HG03025 (cell line): ENCODE results near the gene AATF.

Experiments used
- ATAC-seq: cut with Tn5 transposase; IDR thresholded peaks from one replicate; pipeline ENCODE4 v1.9.1; 2021; ENCODE audit warnings: mild to moderate bottlenecking, moderate library complexity; ENCODE audit not compliant: unreplicated experiment, low FRiP score

AATF gene

GRCh38 chr17:36948717-36949460 lies at the start of gene AATF:
AATF (plus strand) TSS chr17:36948954; CDS start chr17:36949126, 172 bp downstream.
- peak; percentile 92 for ATAC-seq

- ATAC-seq = no peak
Observed at GRCh38 chr17:36899250-36900159, 49.2 kb upstream of the AATF start.

GRCh38 chr17:36900160-36900512 lies 48.6 kb upstream of the AATF start:
- no peak for ATAC-seq

- no peak for ATAC-seq
Observed at GRCh38 chr17:36901506-36901905, 47.2 kb upstream of the AATF start.

- ATAC-seq = no peak
Observed at GRCh38 chr17:36907407-36907806, 41.3 kb upstream of the AATF start.

GRCh38 chr17:36910513-36910912 lies 38.2 kb upstream of the AATF start:
- no peak for ATAC-seq

- no peak for ATAC-seq
Observed at GRCh38 chr17:36911001-36911400, 37.8 kb upstream of the AATF start.

- ATAC-seq = no peak
Observed at GRCh38 chr17:36913132-36913531, 35.6 kb upstream of the AATF start.

- ATAC-seq = no peak
Observed at GRCh38 chr17:36918211-36918691, 30.5 kb upstream of the AATF start.

- ATAC-seq = no peak
Observed at GRCh38 chr17:36919407-36919968, 29.3 kb upstream of the AATF start.

- ATAC-seq = no peak
Observed at GRCh38 chr17:36920032-36921005, 28.4 kb upstream of the AATF start.

GRCh38 chr17:36921095-36921851 lies 27.5 kb upstream of the AATF start:
- no peak for ATAC-seq

- ATAC-seq = no peak
Observed at GRCh38 chr17:36922175-36922574, 26.6 kb upstream of the AATF start.

GRCh38 chr17:36923814-36924221 lies 24.9 kb upstream of the AATF start:
- ATAC-seq = no peak

- ATAC-seq = no peak
Observed at GRCh38 chr17:36926226-36926625, 22.5 kb upstream of the AATF start.

GRCh38 chr17:36926701-36927100 lies 22.1 kb upstream of the AATF start:
- no peak for ATAC-seq

- no peak for ATAC-seq
Observed at GRCh38 chr17:36928471-36929345, 20.0 kb upstream of the AATF start.

- ATAC-seq = no peak
Observed at GRCh38 chr17:36929851-36930582, 18.7 kb upstream of the AATF start.
